NT2/D1 (cell line): ENCODE results near the gene GPRIN1.

Source experiments
- DNase-seq: peaks from one replicate; pipeline ENCODE4 v3.0.0-alpha.2; 2011; ENCODE audit warnings: low read depth, low spot score
- H3K27me3 ChIP-seq: 2 replicates; pipeline ENCODE4 v1.6.0; 2011; ENCODE audit warnings: mild to moderate bottlenecking; ENCODE audit not compliant: insufficient read length, insufficient read depth
- H3K36me3 ChIP-seq: 2 replicates; pipeline ENCODE4 v1.6.1; 2011; ENCODE audit warnings: mild to moderate bottlenecking, low read length, mixed read lengths; ENCODE audit not compliant: insufficient read depth, insufficient read length
- H3K4me1 ChIP-seq: 2 replicates; pipeline ENCODE4 v1.5.1; 2011; ENCODE audit not compliant: insufficient read depth, insufficient read length
- H3K4me3 ChIP-seq: 2 replicates; pipeline ENCODE4 v1.5.1; 2011; ENCODE audit warnings: low read depth; ENCODE audit not compliant: insufficient read length
- H3K9ac ChIP-seq: 2 replicates; pipeline ENCODE4 v1.6.0; 2011; ENCODE audit warnings: low read depth; ENCODE audit not compliant: insufficient read length
- H3K9me3 ChIP-seq: 2 replicates; pipeline ENCODE4 v1.5.1; 2011; ENCODE audit warnings: mild to moderate bottlenecking, low read length; ENCODE audit not compliant: insufficient read depth
- SUZ12 ChIP-seq: IDR thresholded peaks from 2 replicates; pipeline ENCODE4 v1.6.1; 2011; ENCODE audit not compliant: insufficient read length, insufficient read depth; ENCODE audit errors: extremely low read depth
- YY1 ChIP-seq: IDR thresholded peaks from 2 replicates; pipeline ENCODE4 v1.6.1; 2011; ENCODE audit not compliant: insufficient read length, insufficient read depth
- ZNF274 ChIP-seq: IDR thresholded peaks from 2 replicates; pipeline ENCODE4 v1.6.1; 2011; ENCODE audit warnings: mild to moderate bottlenecking, low read depth, low read length

Gene GPRIN1

GRCh38 chr5:176647030-176647842 lies 37.3 kb upstream of the GPRIN1 start, which contains the start of gene TSPAN17:
TSS of gene TSPAN17 (plus strand) at chr5:176647484. CDS start at chr5:176647616, 132 bp downstream.
- Histone ChIP-seq H3K27me3 (no peaks in the 10 kb centered on the region), H3K9me3 (no peaks in the 10 kb centered on the region), H3K4me3 (peak within 1 kb of the TSS; percentile 56), H3K36me3 (peaks cover 3% of the 10 kb centered on the region), H3K4me1 (peaks cover 34% of the 10 kb centered on the region), H3K9ac (peak within 1 kb of the TSS; percentile 81)
- peak; percentile 97 for DNase-seq
- TF ChIP-seq ZNF274 = no peak
- no peak for TF ChIP-seq SUZ12
- TF ChIP-seq YY1 = no peak

- Histone ChIP-seq H3K27me3 (no peaks in the 10 kb centered on the region), H3K4me1 (peaks cover 34% of the 10 kb centered on the region), H3K9me3 (no peaks in the 10 kb centered on the region), H3K9ac (peak overlapping the region; percentile 77), H3K4me3 (peak overlapping the region; percentile 21), H3K36me3 (no peaks in the 10 kb centered on the region)
- no peak for TF ChIP-seq YY1
- TF ChIP-seq SUZ12 = no peak
- TF ChIP-seq ZNF274 = no peak
- DNase-seq = no peak
Measured at GRCh38 chr5:176646707-176647029, 36.7 kb upstream of the GPRIN1 start.

- no peaks in the 10 kb centered on the region for H3K27me3 ChIP-seq
- peaks cover 31% of the 10 kb centered on the region for H3K4me1 ChIP-seq
- DNase-seq = no peak
- peak overlapping the region; percentile 21 for H3K9ac ChIP-seq
- H3K4me3 ChIP-seq = no peak overlapping the region
- no peak for TF ChIP-seq YY1
- no peak for TF ChIP-seq SUZ12
- no peak for TF ChIP-seq ZNF274
- H3K36me3 ChIP-seq = no peaks in the 10 kb centered on the region
- H3K9me3 ChIP-seq = no peaks in the 10 kb centered on the region
Measured at GRCh38 chr5:176646049-176646706, 36.2 kb upstream of the GPRIN1 start.

GRCh38 chr5:176644878-176645670 lies 35.1 kb upstream of the GPRIN1 start:
- Histone ChIP-seq H3K36me3 (no peaks in the 10 kb centered on the region), H3K4me1 (peaks cover 25% of the 10 kb centered on the region), H3K9ac (no peak overlapping the region), H3K27me3 (no peaks in the 10 kb centered on the region), H3K4me3 (no peak overlapping the region), H3K9me3 (no peaks in the 10 kb centered on the region)
- DNase-seq = no peak
- no peak for TF ChIP-seq SUZ12
- TF ChIP-seq ZNF274 = no peak
- TF ChIP-seq YY1 = no peak

- Histone ChIP-seq H3K36me3 (no peaks in the 10 kb centered on the region), H3K4me1 (peaks cover 25% of the 10 kb centered on the region), H3K27me3 (no peaks in the 10 kb centered on the region), H3K9me3 (no peaks in the 10 kb centered on the region), H3K9ac (peak overlapping the region; percentile 6), H3K4me3 (no peak overlapping the region)
- DNase-seq = no peak
- no peak for TF ChIP-seq ZNF274
- no peak for TF ChIP-seq SUZ12
- TF ChIP-seq YY1 = no peak
Measured at GRCh38 chr5:176644294-176644693, 34.3 kb upstream of the GPRIN1 start.

- peaks cover 21% of the 10 kb centered on the region for H3K4me1 ChIP-seq
Measured at GRCh38 chr5:176643491-176644219, 33.7 kb upstream of the GPRIN1 start.

More at GRCh38 chr5:176643491-176644219, 33.7 kb upstream of the GPRIN1 start:
- TF ChIP-seq SUZ12 (no peak), YY1 (no peak), ZNF274 (no peak)
- Histone ChIP-seq H3K27me3 (no peaks in the 10 kb centered on the region), H3K36me3 (no peaks in the 10 kb centered on the region), H3K9me3 (no peaks in the 10 kb centered on the region), H3K4me3 (no peak overlapping the region), H3K9ac (peak overlapping the region; percentile 6)
- no peak for DNase-seq
